GM18873 (cell line): Measurements from ENCODE around the gene TNS3.

Source experiments
- ATAC-seq: cut with Tn5 transposase; IDR thresholded peaks from one replicate; pipeline ENCODE4 v1.9.1; 2021; ENCODE audit warnings: mild to moderate bottlenecking, moderate library complexity, moderate number of reproducible peaks; ENCODE audit not compliant: unreplicated experiment, low FRiP score

Gene TNS3

DNA sequence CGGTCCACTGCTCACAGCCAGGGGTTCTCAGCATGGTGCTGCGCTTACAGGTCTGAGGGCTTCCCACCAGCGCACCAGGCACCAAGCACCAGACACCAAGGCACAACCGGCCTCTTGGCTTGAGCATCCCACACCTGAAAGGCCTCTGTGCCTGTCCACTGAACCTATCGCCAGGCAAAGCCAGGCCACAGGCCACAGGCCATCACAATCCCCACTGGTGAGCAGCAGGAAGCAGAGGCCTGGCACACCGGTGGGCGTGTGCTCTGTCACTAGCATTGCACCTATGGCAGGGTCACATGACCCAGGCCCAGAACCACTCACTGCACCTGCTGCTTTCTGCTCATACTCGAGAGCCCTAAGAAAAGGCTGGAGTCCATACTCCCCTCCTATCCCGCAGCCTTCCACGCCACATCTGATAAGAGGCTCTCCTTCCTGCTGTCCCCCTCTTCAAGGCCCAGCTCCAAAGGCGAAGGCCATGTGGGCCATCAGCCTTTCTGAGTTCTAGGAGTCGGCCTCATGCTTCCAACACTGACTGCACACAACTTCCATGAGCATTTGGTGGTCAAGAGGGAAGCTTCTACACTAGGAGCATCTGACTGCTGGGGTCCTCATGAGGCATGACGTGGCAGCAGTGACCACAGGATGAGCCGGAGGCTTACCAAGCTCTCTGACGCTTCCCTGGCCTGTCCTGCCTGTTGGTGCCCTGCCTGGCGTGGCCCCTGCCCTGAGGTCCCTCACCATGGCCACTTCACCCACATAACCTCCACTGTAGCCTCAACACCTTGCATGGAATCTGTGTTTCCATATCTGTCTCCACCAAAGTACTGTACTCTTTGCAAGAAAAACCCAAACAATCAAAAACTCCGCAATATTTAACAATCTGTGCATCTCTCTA lies 166.3 kb downstream of the TNS3 start:
- no peak for ATAC-seq

DNA sequence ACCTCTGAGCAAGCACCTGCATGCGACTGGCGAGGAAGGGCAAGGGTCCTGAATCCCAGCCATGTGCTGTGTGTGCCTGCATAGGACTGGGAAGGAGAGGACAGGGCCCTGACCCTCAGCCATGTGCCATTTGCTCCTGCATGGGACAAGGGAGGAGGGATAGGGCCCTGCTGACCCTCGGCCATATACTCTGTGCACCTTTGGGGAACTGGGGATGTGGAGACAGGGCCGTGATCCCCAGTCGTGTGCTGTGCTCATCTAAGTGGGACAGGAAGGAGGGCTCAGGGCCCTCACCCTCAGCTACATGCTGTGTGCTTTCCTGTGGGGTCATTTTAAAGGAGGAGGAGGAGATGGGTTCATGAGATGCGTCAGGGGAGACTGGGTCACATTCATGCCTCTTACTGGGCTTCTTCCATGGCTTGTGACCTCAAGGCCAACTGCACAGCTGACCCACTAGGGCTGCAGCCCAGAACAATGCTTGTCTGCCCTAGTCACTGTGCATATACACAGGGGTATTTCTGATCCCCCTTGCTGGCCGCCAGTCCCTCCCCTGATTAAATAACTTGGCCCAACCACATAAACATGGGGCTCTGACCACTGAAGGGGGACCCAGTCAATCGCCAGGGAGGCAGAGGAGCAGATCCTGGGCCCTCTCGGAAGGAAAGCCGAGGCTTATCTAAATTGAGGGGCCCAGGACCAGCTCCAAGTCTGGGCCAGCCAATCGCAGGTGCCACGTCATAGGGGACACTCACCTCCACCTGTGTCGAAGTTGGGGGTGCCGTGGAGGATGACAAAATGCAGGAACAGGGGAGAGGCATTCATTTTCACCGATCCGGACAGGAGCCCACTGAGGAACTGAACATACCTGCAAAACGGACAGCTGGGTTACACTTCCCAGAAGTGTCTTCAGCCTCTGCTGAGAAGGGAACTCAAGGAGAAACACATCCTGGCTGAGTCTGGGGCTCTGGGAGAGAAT lies 167.3 kb downstream of the TNS3 start:
- ATAC-seq: no peak

DNA sequence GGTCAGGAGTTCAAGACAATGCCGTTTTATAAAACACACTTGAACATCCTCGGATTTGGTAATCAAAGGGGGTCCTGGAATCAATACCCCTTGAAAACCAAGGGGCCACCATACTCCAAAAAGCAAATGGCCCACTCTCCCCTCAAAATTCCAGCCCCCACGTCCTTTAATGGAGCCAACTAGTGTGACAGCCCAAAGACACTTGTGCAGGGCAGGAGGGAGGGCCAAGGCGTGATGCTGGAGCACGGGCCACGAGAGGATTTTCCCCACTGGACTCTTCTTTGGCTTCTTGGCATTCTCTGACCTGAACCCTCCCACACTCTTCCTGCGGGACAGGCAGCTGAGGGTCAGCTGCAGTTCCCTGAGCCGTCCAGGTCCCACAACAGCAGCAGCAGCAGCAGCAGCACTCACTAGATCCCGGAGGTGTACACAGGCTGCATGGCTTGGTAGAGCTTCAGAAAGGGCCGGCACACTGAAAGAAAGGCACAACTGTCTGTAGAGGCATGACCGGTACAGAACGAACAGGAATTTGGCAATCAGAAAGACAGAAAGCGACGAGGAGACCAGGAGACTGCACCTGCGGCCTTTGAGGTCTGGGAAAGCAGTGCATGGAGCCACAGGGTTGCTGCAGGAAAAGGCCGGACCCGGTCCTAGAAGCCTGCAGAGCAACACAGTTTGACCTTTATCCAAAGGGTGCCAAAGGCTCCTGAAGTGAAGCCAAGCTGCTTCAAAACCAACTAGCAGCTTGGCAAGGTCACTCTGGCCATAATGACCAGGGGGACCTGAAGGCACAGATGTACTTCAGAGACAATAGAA lies 168.2 kb downstream of the TNS3 start:
- no peak for ATAC-seq

DNA sequence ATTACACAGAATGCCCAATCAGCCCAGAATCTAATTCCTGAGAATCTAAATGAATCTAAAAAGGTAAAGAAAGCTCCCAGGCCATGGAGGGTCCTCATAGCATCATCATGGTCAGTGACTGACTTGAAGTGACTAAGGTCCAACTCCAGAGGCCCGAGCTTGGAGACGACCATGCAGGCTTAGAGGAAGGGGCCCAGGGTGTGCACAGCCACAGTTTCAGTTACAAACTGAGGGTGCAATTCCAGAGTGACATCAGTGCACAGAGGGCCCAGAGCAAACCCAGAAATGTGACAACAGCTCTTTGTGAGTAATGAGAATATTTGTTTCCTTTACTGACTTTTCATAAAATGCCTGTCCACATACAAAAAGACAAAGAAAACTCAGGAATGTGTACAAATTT lies 170.0 kb downstream of the TNS3 start:
- no peak for ATAC-seq

DNA sequence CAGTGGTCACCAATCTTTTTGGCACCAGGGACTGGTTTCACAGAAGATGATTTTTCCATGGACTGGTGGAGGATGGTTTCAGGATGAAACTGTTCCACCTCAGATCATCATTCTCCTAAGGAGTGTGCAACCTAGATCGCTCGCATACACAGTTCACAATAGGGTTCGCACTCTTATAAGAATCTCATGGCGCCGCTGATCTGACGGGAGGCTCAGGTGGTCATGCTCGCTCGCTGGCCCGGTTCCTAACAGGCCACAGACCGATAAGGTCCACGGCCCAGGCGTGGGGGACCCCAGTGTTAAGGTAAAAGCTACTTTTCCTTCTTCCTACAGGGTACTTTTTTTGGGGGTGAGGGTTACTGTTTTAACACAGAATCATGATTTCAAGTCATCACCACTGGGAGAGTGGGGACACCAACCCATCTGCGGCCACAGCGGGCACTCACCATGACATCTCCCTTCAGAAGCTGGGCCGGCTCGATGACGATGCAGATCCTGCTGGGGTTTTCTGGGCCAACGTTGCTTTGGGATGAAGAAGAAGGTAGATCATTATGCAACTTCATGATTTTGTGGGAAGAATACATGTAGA lies 170.5 kb downstream of the TNS3 start:
- no peak for ATAC-seq

DNA sequence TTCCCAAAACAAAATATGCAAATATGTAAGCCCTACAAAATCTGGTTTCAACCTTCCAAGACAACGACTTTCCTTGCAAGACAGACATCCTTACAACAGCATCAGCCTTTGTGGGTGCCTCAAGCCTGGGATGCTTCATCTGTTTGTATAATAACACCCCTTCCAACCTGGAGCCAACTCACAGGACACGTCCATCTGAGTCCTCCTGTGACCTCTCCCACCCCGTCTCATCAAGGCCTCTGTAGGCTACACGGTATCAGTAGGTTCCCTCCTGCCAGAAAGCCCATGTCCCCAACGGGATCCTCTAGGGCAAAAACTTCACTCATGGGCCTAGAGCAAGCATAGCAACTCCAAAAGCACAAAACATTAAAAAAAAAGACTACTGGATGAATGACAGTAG lies 173.2 kb downstream of the TNS3 start:
- ATAC-seq: no peak

DNA sequence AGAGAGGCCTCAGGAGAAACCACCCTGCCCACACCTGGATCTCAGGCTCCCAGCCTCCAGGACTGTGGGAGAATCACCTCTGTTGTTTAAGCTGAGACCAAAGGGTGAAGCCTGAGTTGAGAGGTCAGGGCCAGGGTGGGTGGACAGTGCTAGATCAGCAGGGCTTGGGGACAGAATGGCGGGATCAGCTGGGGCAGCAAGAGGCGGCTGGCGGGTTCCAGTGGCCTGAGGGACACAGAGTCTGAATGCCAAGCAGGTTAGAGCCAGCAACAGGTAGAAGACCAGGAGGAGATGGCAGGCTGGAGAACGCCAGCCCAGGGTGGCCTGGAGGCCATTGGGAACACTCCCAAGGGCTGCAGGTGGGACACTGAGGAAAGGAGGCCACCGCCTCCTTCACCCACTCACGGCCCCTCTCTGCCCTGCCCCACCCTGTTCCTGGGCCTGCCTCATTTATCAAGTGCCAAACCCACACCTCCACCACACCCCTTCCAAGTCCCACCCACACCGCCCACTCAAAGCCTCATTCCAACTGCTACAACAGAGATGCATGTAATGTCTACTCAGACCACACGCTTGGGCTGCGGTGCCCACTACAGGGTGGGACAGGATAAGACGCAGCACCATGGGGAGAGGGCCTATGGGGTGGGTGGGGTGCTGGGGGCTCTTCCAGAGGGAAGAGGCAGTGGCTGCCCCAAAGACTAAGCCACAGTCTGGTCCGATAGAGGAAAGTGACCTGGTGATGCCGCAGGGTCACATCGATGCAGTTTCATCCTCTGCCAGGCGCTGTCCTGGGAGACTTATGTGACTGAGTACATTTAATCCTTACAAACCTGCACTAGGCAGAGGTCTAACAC lies 173.9 kb downstream of the TNS3 start:
- ATAC-seq: no peak

DNA sequence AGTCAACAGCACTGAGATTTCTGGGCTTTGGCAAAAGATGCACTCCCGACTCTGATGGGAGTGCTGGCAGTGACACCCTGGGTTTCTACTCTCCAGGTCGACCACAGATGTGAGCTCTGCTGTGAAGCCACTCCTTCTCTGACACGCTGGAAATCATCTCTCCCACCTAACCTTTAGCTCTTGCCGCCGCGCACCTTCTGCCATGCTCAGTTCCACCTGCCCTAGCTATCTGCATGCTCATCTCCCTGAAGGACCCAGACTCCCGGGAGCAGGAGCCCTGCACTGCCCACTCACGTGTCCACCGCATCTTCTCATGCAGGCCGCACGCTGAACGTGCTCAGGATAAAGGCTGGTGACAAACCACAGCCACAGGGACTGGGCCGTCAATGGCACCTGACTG lies 174.8 kb downstream of the TNS3 start:
- ATAC-seq: no peak

DNA sequence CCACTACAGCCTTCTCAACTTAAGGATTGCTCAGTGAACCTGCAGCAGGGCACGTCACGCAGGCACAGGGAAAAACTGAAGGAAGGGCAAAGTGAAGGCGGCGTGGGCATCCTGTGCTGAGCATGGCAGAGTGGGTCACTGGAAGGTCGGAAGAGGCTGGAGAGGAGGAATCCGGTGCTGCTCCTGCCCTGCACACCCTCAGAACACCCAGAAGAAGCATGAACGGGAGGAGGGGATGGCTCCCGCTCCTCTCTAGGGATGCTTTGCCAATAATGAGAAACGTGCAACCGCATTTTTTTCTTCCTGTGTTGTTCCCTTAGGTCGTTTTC lies 175.1 kb downstream of the TNS3 start:
- no peak for ATAC-seq

DNA sequence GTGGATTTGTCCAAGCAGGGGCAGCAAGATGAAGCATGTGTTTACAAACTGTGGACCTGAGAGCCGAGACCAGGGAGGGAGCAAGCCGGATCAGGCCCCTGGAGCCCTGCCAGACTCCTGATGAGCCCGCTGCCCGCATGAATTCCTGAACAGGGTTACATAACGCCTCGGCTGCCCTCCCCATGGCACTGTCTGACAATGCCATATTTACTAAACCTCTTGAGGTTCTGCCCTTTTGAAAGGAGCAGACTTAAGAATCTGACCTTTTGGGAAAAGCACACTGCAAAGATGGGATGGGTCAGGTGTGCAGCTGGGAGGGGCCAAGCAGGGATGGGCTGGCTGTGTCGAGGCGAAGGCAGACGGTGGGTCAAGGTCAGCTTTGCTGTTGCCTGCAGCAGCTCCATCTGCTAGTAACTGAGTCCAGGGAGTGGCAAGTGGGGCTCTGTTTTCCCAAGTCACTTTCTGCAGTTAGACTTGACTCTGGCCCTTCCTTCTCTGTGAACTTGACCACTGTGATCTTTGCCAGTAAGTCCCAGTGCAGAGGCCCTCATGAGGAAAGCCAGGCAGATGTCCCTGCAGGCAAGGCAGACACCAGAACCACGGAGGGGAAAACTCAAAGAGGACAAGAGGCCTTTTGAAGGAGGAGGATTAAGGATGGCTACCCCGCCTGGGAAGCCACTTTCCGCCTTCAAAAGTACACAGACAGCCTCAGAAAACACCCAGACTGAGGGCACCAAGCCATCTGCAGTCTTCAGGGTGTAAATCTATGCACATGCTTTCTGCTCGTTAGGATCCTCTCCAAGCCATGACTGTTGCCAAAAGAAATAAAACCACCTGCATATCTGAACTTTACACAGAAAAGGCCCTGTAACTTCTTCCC lies 175.8 kb downstream of the TNS3 start:
- ATAC-seq: no peak

DNA sequence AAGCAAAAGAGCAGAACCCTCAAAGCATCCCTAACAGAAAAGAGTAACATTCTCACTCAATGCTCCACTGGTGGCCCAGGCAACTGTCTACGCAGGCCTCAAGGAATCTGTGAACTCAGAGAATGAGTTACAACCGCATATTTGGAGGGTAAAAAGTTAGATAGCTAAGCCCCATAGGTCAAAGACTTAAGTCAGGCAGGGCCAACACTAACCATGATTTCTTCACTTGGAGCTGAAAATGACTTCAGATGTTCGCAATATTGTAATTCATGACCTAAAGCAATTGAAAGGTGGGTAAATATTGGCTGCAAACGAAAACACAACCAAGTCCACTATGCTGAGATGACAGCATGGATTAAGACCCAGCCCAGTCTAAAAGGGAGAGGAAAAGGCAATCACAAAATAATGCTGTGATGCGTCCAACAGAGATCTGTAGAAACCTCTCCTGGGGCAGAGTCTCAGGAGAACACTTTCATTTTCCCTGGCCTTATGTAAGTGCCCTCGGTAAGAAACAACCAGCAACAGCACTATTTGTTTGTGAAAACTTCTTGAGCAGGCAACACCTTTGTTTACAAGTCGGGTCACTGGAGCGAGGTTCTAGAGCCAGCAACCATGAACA lies 176.5 kb downstream of the TNS3 start:
- no peak for ATAC-seq

DNA sequence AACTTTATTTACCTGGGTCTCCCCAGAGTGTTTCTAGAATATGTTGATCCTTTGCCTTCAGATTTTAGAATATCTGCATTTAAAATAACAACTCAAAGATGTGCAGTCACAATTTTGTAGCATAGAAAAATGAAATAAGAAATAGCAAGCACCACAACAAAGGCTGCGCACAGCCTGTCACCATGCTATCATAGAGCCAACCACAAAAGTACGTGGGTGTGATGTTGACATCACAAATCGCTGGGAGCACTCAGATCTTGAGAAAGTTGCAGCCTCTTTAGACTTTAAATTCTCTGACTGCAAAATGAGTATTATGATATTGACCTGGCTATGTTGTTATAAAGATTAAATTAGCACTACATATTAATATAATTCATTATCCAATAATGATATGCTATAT lies 177.9 kb downstream of the TNS3 start:
- no peak for ATAC-seq

DNA sequence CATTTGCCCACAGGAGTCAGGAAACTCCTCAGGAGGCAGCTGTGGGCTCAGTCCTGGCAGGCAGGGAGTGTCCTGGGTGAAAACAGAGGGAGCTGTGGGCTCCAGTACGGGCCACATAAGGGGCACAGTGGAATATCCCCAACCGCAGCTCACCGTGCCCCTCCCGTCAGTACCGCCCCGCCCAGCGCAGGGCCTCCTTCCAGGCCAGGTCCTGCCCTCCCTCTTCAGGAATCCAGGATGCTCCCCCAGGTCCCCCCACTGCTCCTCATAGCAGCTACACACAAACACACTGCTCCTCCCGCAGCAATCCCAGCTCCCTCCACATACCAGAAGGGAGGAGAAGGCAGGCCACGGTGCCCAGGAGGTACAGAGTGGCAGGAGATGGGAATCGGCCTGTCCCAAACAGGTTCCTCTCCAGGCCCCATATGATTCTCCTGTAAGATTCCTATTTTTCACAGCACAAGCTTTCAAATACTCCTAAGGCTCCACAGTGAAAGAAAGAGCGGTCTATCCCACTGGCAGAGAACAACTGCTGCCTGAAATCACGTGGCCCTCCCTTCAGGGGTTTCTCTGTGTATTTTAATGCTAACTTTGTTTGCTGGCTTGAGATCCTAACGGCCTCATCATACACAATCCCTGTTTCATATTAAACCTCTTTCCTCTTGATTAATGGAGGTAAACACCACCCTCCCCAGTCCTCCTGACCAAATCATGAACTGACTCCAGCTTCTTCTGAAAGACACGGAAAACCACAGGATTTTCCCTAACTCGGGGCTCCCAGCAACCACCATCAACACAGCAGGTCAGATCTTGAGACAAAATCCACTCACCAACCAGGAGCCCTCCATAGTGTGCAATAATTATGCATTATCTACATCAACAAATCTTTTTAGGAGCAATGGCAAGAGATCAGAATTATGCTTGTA lies 178.7 kb downstream of the TNS3 start:
- no peak for ATAC-seq

DNA sequence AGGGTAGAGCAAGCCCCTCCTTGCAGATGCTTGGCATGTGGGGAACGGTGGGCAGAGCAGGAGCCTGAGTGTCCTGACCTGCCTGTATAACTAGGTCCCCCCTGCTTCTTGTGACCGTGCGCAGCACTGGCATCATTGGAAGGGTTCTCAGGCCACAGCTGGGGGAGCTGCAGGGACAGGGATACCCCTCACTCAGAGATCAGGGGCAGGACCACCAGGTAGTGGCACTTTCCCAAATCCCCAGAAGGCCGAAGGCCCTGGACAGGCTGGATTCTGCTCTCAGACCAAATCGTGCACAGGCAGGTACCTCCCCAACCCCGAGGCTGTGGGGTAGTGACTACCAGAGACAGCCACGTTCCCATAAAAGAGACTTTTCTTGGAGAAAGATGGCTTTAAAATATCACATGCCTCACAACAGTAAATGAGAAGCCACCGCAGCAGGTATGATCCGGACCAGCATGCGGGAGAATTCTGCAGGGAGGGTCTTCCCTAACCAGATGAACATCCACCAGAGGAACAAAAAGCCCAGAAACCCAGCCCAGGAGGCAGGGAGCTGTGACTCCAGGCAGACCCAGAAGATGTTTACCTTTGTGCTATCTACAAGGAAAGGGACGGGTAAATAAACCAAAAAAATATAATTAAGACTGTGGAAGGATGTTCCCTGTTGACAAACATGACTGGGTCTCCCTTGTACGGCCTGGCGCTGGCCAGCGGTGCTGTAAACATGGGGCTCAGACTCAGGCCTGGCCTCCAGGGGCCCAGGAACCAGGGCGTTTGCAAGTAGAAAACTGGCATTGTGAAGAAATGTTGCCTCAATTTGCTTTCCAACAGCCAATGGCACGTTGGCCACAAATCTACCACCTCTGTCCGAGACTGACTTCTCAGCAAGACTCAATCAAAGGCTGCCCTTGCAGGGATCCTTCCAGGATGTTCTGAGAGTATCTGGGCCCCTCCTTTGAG lies 180.0 kb downstream of the TNS3 start:
- ATAC-seq: no peak

DNA sequence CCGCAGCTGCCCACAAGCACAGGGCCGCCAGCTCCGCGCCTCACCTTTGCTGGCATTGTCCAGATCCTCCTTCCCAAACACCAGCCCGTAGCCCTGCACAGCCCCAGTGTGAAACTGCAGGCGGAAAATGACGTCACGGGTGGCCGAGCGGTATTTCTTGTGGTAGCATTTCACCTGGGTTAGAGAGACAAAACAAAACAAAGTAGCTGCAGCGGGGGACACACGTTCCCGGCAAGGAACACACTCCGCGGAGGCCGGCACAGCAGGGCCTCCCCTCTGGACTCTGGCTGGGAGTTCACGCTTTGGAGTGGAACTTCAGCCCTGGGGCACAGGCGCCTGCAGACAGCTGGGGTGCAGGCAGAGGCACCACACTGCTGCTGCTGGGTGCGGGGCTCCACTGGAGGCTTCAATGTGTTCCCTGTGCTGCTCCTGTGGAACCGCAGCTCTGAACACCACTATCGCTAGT lies 181.1 kb downstream of the TNS3 start:
- no peak for ATAC-seq

DNA sequence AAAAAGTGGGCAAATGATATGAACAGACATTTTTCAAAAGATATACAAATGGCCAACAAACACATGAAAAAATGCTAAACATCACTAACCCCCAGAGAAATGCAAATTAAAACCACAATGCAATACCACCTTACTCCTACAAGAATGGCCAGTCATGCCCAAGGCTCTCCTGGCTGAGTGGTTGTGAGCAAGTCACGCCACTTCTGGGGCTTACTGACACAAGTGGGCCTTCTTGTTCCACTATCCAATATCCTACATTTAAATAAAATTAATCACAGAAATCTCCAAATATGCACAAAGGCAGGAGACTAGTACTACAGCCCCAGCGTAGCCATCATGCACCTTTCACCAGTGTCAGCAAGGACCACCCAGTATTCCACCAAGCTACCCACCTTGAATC lies 181.9 kb downstream of the TNS3 start:
- ATAC-seq: no peak
